ENCODE results near the gene NRP1. TPM values are rescaled to one million over a fixed set of nuclear protein-coding genes. Genes with fewer than 3 reads are reported as not detected.

Gene NRP1
- total RNA-seq, 2 experiments from 2014 or later, result 0.06 TPM; not detected in 1

GRCh38 chr10:33332183-33333065 lies 2.0 kb downstream of the NRP1 start:
- H3K9me3 Mint-ChIP-seq, result no peaks in the 10 kb centered on the region
- intact Hi-C loops (cut with DNase I, micrococcal nuclease), result loop anchor here (5.0 kb wide), 4 partner anchors 85 to 1305 kb away; no protein-coding TSS in a partner anchor
- Histone ChIP-seq H3K4me1 (ENCODE audit: insufficient read depth, low read length) (peaks cover 37% of the 10 kb centered on the region), H3K36me3 (ENCODE audit: insufficient read depth, low read length) (no peaks in the 10 kb centered on the region), H3K27me3 (ENCODE audit: control insufficient read depth in 1 of 2, insufficient read depth in 2 of 2, low read length in 2 of 2) (peaks cover 46 to 58% of the 10 kb centered on the region in 2 experiments), H3K9me3 (ENCODE audit: control insufficient read depth in 1 of 2, insufficient read depth in 1 of 2, low read length in 2 of 2) (peaks cover 0 to 14% of the 10 kb centered on the region in 2 experiments), H3K27ac (ENCODE audit: low read depth in 1 of 2, low read length in 2 of 2) (no peak overlapping the region), H3K4me3 (ENCODE audit: low read length) (no peak overlapping the region)
- peaks cover 20% of the 10 kb centered on the region for H3K4me1 Mint-ChIP-seq (ENCODE audit: low read depth)
- DNase-seq, result no peak
- H3K4me3 Mint-ChIP-seq, result no peak overlapping the region
- CTCF ChIA-PET, result interaction anchor here (0.5 to 1.5 kb wide), 5 partner anchors 21 to 1306 kb away, joined by 3 to 7 read pairs (median 3); no protein-coding TSS in a partner anchor
- no peak for ATAC-seq (ENCODE audit: poor library complexity)
- POLR2A ChIA-PET, result no interaction called here
- no peak overlapping the region for H3K27ac Mint-ChIP-seq
- peaks cover 73% of the 10 kb centered on the region for H3K27me3 Mint-ChIP-seq
- no peaks in the 10 kb centered on the region for H3K36me3 Mint-ChIP-seq (ENCODE audit: low read depth)
- no peak for TF ChIP-seq CTCF (IDR thresholded peaks at IDR 0.05)

GRCh38 chr10:33331379-33331694 lies 3.1 kb downstream of the NRP1 start:
- Histone ChIP-seq H3K27me3 (ENCODE audit: control insufficient read depth in 1 of 2, insufficient read depth in 2 of 2, low read length in 2 of 2) (peaks cover 39 to 48% of the 10 kb centered on the region in 2 experiments), H3K4me3 (ENCODE audit: low read length) (no peak overlapping the region), H3K4me1 (ENCODE audit: insufficient read depth, low read length) (peaks cover 32% of the 10 kb centered on the region), H3K27ac (ENCODE audit: low read depth in 1 of 2, low read length in 2 of 2) (no peak overlapping the region), H3K36me3 (ENCODE audit: insufficient read depth, low read length) (no peaks in the 10 kb centered on the region), H3K9me3 (ENCODE audit: control insufficient read depth in 1 of 2, insufficient read depth in 1 of 2, low read length in 2 of 2) (peaks cover 0 to 13% of the 10 kb centered on the region in 2 experiments)
- intact Hi-C loops (cut with DNase I, micrococcal nuclease), result loop anchor here (5.0 kb wide), 4 partner anchors 84 to 1306 kb away; no protein-coding TSS in a partner anchor
- Mint-ChIP-seq H3K4me3 (no peak overlapping the region), H3K36me3 (ENCODE audit: low read depth) (no peaks in the 10 kb centered on the region), H3K27ac (no peak overlapping the region), H3K9me3 (no peaks in the 10 kb centered on the region), H3K27me3 (peaks cover 72% of the 10 kb centered on the region), H3K4me1 (ENCODE audit: low read depth) (peaks cover 15% of the 10 kb centered on the region)
- ATAC-seq (ENCODE audit: poor library complexity), result no peak
- ChIA-PET POLR2A (no interaction called here), CTCF (interaction anchor here (0.7 kb wide), 1 partner anchor 8 kb away, joined by 3 read pairs; no protein-coding TSS in a partner anchor)
- no peak for TF ChIP-seq CTCF (IDR thresholded peaks at IDR 0.05)
- no peak for DNase-seq

- peaks cover 15% of the 10 kb centered on the region for H3K4me1 Mint-ChIP-seq (ENCODE audit: low read depth)
- no peak overlapping the region for H3K4me3 ChIP-seq (ENCODE audit: low read length)
- H3K4me3 Mint-ChIP-seq, result no peak overlapping the region
- TF ChIP-seq CTCF (IDR thresholded peaks at IDR 0.05), result peak; percentile 92
- H3K27ac Mint-ChIP-seq, result no peak overlapping the region
- H3K27me3 ChIP-seq (ENCODE audit: control insufficient read depth in 1 of 2, insufficient read depth in 2 of 2, low read length in 2 of 2), result peaks cover 34 to 44% of the 10 kb centered on the region in 2 experiments
- peaks cover 26% of the 10 kb centered on the region for H3K4me1 ChIP-seq (ENCODE audit: insufficient read depth, low read length)
- intact Hi-C loops (cut with DNase I, micrococcal nuclease), result loop anchor here (1.0 to 5.0 kb wide), 5 partner anchors 83 to 1307 kb away; no protein-coding TSS in a partner anchor
- H3K27ac ChIP-seq (ENCODE audit: low read depth in 1 of 2, low read length in 2 of 2), result no peak overlapping the region
- no peaks in the 10 kb centered on the region for H3K36me3 Mint-ChIP-seq (ENCODE audit: low read depth)
- ChIA-PET POLR2A (no interaction called here), CTCF (interaction anchor here (0.7 kb wide), 1 partner anchor 9 kb away, joined by 3 read pairs; no protein-coding TSS in a partner anchor)
- DNase-seq (peak; percentile 55 to 88 (median 70)), ATAC-seq (ENCODE audit: poor library complexity) (peak; percentile 65)
- peaks cover 0 to 8% of the 10 kb centered on the region in 2 experiments for H3K9me3 ChIP-seq (ENCODE audit: control insufficient read depth in 1 of 2, insufficient read depth in 1 of 2, low read length in 2 of 2)
- no peaks in the 10 kb centered on the region for H3K36me3 ChIP-seq (ENCODE audit: insufficient read depth, low read length)
- H3K9me3 Mint-ChIP-seq, result no peaks in the 10 kb centered on the region
- peaks cover 73% of the 10 kb centered on the region for H3K27me3 Mint-ChIP-seq
Observed at GRCh38 chr10:33330543-33331378, 3.7 kb downstream of the NRP1 start.
